ENCODE results near the gene KIF26B.

Gene KIF26B

DNA sequence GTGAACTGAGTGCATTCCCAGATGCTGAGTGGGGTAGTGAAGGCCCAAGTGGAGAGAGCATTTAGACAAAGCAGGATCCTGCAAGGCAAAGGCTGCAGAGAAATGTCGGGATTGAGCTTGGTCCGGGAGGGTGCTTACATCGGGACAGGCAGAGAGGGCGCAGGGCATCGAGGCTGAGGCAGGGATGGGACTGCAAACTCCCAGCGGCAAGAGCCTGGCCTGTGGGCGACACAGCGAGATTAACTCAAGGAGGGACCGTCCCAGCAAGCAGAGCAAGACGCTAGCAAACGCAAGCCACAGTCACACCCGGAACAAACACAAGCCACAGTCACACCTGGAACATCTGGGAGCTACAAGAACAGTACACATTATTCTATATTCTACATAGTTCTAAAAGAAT, 537.5 kb downstream of the KIF26B start:
- H3K27ac ChIP-seq (ENCODE audit: low read depth, low read length), result no peak overlapping the region
- DNase-seq, result no peak
- H3K18ac ChIP-seq (ENCODE audit: low read length), result no peak overlapping the region
- H2BK5ac ChIP-seq (ENCODE audit: low read length), result no peak overlapping the region
- H3K4ac ChIP-seq (ENCODE audit: low read depth, low read length), result no peak overlapping the region
- H4K5ac ChIP-seq (ENCODE audit: low read length), result no peak overlapping the region
- H2BK15ac ChIP-seq (replicated peaks; ENCODE audit: low read depth), result no peak overlapping the region
- no peak overlapping the region for H3K4me3 ChIP-seq (ENCODE audit: low read length)
- no peak overlapping the region for H3K9ac ChIP-seq (ENCODE audit: low read length)
- WGBS (ENCODE audit: extremely low coverage, insufficient coverage, low lambda C conversion rate), result no CpG with 5 or more reads among the region's 12 CpGs
- H3K36me3 ChIP-seq (ENCODE audit: control insufficient read depth, insufficient read depth, low read length), result no peaks in the 10 kb centered on the region
- H2AK5ac ChIP-seq (ENCODE audit: low read length), result no peak overlapping the region
- no peak overlapping the region for H4K8ac ChIP-seq (ENCODE audit: low read depth, low read length)
- H3K4me2 ChIP-seq (ENCODE audit: low read length), result no peak overlapping the region
- no peaks in the 10 kb centered on the region for H3K79me1 ChIP-seq (ENCODE audit: low read length)
- H2BK120ac ChIP-seq (ENCODE audit: low read depth, low read length), result no peak overlapping the region
- H3K27me3 ChIP-seq (ENCODE audit: insufficient read depth, low read length, poor library complexity), result no peaks in the 10 kb centered on the region
- no peak overlapping the region for H3K56ac ChIP-seq (ENCODE audit: low read length)
- no peak overlapping the region for H3K23ac ChIP-seq (ENCODE audit: low read length)
- H3K4me1 ChIP-seq (ENCODE audit: control insufficient read depth, low read depth, low read length), result no peaks in the 10 kb centered on the region
- no peaks in the 10 kb centered on the region for H3K79me2 ChIP-seq (ENCODE audit: control insufficient read depth, insufficient read depth, low read length)

DNA sequence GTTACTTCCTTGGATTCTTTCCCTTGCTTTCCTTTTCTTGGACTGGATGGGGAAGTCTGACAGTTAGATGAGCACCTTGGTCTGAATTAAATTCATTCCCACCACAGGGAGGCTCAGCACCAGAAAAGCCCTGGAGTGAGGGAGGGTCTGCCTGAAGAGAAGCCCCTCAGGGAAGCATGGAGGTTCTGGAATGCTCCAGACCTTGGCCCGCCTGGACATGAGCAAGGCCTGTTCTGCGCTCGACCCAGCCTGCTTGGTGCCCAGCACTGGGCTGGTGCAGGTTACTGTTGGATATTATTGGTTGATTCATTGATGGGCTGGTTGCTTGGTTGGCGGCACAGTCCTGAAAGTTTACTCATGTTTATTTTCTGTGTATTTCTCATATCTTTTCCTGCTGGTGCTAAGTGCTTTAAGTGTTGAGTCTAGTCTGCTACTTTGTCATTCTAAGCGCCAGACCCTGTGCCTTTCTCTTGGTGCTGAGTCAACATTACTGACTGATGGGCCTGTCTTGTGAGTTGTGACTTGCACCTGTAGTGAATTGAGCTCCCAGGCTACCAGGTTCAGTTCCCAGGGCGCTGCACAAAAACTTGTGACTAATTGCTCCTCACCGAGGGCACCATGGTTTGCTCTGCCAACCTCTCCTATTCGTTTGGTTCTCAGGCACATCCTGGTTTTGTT, 538.5 kb downstream of the KIF26B start:
- H3K9ac ChIP-seq (ENCODE audit: low read length), result no peak overlapping the region
- no peaks in the 10 kb centered on the region for H3K36me3 ChIP-seq (ENCODE audit: control insufficient read depth, insufficient read depth, low read length)
- H3K4me3 ChIP-seq (ENCODE audit: low read length), result no peak overlapping the region
- H3K27me3 ChIP-seq (ENCODE audit: insufficient read depth, low read length, poor library complexity), result no peaks in the 10 kb centered on the region
- no peak overlapping the region for H3K4me2 ChIP-seq (ENCODE audit: low read length)
- no peak overlapping the region for H2AK5ac ChIP-seq (ENCODE audit: low read length)
- H3K4me1 ChIP-seq (ENCODE audit: control insufficient read depth, low read depth, low read length), result no peaks in the 10 kb centered on the region
- H4K5ac ChIP-seq (ENCODE audit: low read length), result no peak overlapping the region
- no peak overlapping the region for H3K18ac ChIP-seq (ENCODE audit: low read length)
- H3K27ac ChIP-seq (ENCODE audit: low read depth, low read length), result no peak overlapping the region
- no peak overlapping the region for H4K8ac ChIP-seq (ENCODE audit: low read depth, low read length)
- no peak overlapping the region for H3K56ac ChIP-seq (ENCODE audit: low read length)
- no peaks in the 10 kb centered on the region for H3K79me1 ChIP-seq (ENCODE audit: low read length)
- DNase-seq, result no peak
- H2BK15ac ChIP-seq (replicated peaks; ENCODE audit: low read depth), result no peak overlapping the region
- H3K79me2 ChIP-seq (ENCODE audit: control insufficient read depth, insufficient read depth, low read length), result no peaks in the 10 kb centered on the region
- H2BK5ac ChIP-seq (ENCODE audit: low read length), result no peak overlapping the region
- no peak overlapping the region for H3K23ac ChIP-seq (ENCODE audit: low read length)
- H2BK120ac ChIP-seq (ENCODE audit: low read depth, low read length), result no peak overlapping the region
- no CpG with 5 or more reads among the region's 8 CpGs for WGBS (ENCODE audit: extremely low coverage, insufficient coverage, low lambda C conversion rate)
- H3K4ac ChIP-seq (ENCODE audit: low read depth, low read length), result no peak overlapping the region

- no peak overlapping the region for H3K27ac ChIP-seq (ENCODE audit: low read depth, low read length)
- H2BK120ac ChIP-seq (ENCODE audit: low read depth, low read length), result no peak overlapping the region
- DNase-seq, result no peak
- no peak overlapping the region for H2BK5ac ChIP-seq (ENCODE audit: low read length)
- no peak overlapping the region for H3K9ac ChIP-seq (ENCODE audit: low read length)
- H2AK5ac ChIP-seq (ENCODE audit: low read length), result no peak overlapping the region
- H3K79me1 ChIP-seq (ENCODE audit: low read length), result no peaks in the 10 kb centered on the region
- H4K5ac ChIP-seq (ENCODE audit: low read length), result no peak overlapping the region
- H4K8ac ChIP-seq (ENCODE audit: low read depth, low read length), result no peak overlapping the region
- no peak overlapping the region for H2BK15ac ChIP-seq (replicated peaks; ENCODE audit: low read depth)
- H3K27me3 ChIP-seq (ENCODE audit: insufficient read depth, low read length, poor library complexity), result no peaks in the 10 kb centered on the region
- H3K4me2 ChIP-seq (ENCODE audit: low read length), result no peak overlapping the region
- H3K18ac ChIP-seq (ENCODE audit: low read length), result no peak overlapping the region
- H3K36me3 ChIP-seq (ENCODE audit: control insufficient read depth, insufficient read depth, low read length), result no peaks in the 10 kb centered on the region
- no peak overlapping the region for H3K4ac ChIP-seq (ENCODE audit: low read depth, low read length)
- H3K4me1 ChIP-seq (ENCODE audit: control insufficient read depth, low read depth, low read length), result no peaks in the 10 kb centered on the region
- no peak overlapping the region for H3K56ac ChIP-seq (ENCODE audit: low read length)
- no peaks in the 10 kb centered on the region for H3K79me2 ChIP-seq (ENCODE audit: control insufficient read depth, insufficient read depth, low read length)
- H3K4me3 ChIP-seq (ENCODE audit: low read length), result no peak overlapping the region
- H3K23ac ChIP-seq (ENCODE audit: low read length), result no peak overlapping the region
- no CpG with 5 or more reads among the region's 19 CpGs for WGBS (ENCODE audit: extremely low coverage, insufficient coverage, low lambda C conversion rate)
Measured at GRCh38 chr1:245693941-245694752, 539.4 kb downstream of the KIF26B start.

- H3K27me3 ChIP-seq (ENCODE audit: insufficient read depth, low read length, poor library complexity), result no peaks in the 10 kb centered on the region
- no peak overlapping the region for H3K18ac ChIP-seq (ENCODE audit: low read length)
- DNase-seq, result no peak
- no peak overlapping the region for H2BK120ac ChIP-seq (ENCODE audit: low read depth, low read length)
- no peak overlapping the region for H4K8ac ChIP-seq (ENCODE audit: low read depth, low read length)
- no peaks in the 10 kb centered on the region for H3K79me2 ChIP-seq (ENCODE audit: control insufficient read depth, insufficient read depth, low read length)
- no peaks in the 10 kb centered on the region for H3K4me1 ChIP-seq (ENCODE audit: control insufficient read depth, low read depth, low read length)
- no peak overlapping the region for H3K9ac ChIP-seq (ENCODE audit: low read length)
- no peak overlapping the region for H3K27ac ChIP-seq (ENCODE audit: low read depth, low read length)
- H3K36me3 ChIP-seq (ENCODE audit: control insufficient read depth, insufficient read depth, low read length), result no peaks in the 10 kb centered on the region
- no peak overlapping the region for H3K4me3 ChIP-seq (ENCODE audit: low read length)
- no peak overlapping the region for H2BK5ac ChIP-seq (ENCODE audit: low read length)
- H3K4ac ChIP-seq (ENCODE audit: low read depth, low read length), result no peak overlapping the region
- no CpG with 5 or more reads among the region's 11 CpGs for WGBS (ENCODE audit: extremely low coverage, insufficient coverage, low lambda C conversion rate)
- no peak overlapping the region for H3K23ac ChIP-seq (ENCODE audit: low read length)
- H3K79me1 ChIP-seq (ENCODE audit: low read length), result no peaks in the 10 kb centered on the region
- no peak overlapping the region for H4K5ac ChIP-seq (ENCODE audit: low read length)
- no peak overlapping the region for H3K4me2 ChIP-seq (ENCODE audit: low read length)
- no peak overlapping the region for H2AK5ac ChIP-seq (ENCODE audit: low read length)
- no peak overlapping the region for H3K56ac ChIP-seq (ENCODE audit: low read length)
- H2BK15ac ChIP-seq (replicated peaks; ENCODE audit: low read depth), result no peak overlapping the region
Measured at GRCh38 chr1:245694753-245695195, 540.0 kb downstream of the KIF26B start.

DNA sequence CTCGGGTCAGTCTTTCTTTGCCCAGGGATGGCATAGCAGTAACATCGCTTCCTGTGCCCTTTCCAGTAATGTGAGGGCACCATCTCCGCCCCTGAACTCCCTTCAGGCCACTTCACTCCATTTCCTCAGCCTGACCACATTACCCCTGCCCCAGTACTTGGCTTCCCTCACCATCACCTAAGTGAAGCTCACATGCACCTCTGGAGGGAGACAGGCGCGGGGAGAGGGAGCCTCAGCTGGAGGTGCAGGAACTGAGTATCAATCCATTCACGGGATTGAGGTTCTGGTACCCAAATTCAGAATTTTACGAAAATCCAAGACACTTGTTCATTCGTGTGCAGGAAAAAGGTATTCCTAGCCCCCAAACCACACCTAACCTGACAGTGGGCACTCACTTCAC, 540.4 kb downstream of the KIF26B start:
- Histone ChIP-seq H3K4me3 (ENCODE audit: low read length) (no peak overlapping the region), H3K4ac (ENCODE audit: low read depth, low read length) (no peak overlapping the region), H3K4me1 (ENCODE audit: control insufficient read depth, low read depth, low read length) (no peaks in the 10 kb centered on the region), H3K23ac (ENCODE audit: low read length) (no peak overlapping the region), H4K5ac (ENCODE audit: low read length) (no peak overlapping the region), H3K79me1 (ENCODE audit: low read length) (no peaks in the 10 kb centered on the region), H3K4me2 (ENCODE audit: low read length) (no peak overlapping the region), H4K8ac (ENCODE audit: low read depth, low read length) (no peak overlapping the region), H3K27me3 (ENCODE audit: insufficient read depth, low read length, poor library complexity) (no peaks in the 10 kb centered on the region), H2BK120ac (ENCODE audit: low read depth, low read length) (no peak overlapping the region), H3K79me2 (ENCODE audit: control insufficient read depth, insufficient read depth, low read length) (no peaks in the 10 kb centered on the region), H3K56ac (ENCODE audit: low read length) (no peak overlapping the region), H2AK5ac (ENCODE audit: low read length) (no peak overlapping the region), H2BK15ac (replicated peaks; ENCODE audit: low read depth) (no peak overlapping the region), H3K27ac (ENCODE audit: low read depth, low read length) (no peak overlapping the region), H2BK5ac (ENCODE audit: low read length) (no peak overlapping the region), H3K36me3 (ENCODE audit: control insufficient read depth, insufficient read depth, low read length) (no peaks in the 10 kb centered on the region), H3K9ac (ENCODE audit: low read length) (no peak overlapping the region), H3K18ac (ENCODE audit: low read length) (no peak overlapping the region)
- no peak for DNase-seq
- no CpG with 5 or more reads among the region's 8 CpGs for WGBS (ENCODE audit: extremely low coverage, insufficient coverage, low lambda C conversion rate)

Measured in mesendoderm (in vitro differentiated cells).